Large intestine (tissue), 3 donors: ENCODE results near the gene FRMD4A. TPM values are rescaled to one million over a fixed set of nuclear protein-coding genes. Genes with fewer than 3 reads are reported as not detected.
A peak's percentile ranks its signal among the peaks of the same experiment; 100 is the strongest.

Experiments
- DNase-seq, 2 donors: peaks; one replicate each; pipeline versions ENCODE4 v3.0.0 to v3.0.0-alpha.2; 2013
- H3K27ac ChIP-seq: one replicate; pipeline ENCODE4 v1.5.1; 2013; ENCODE audit warnings: low read length
- H3K27me3 ChIP-seq: 2 replicates; pipeline ENCODE4 v1.6.1; 2013; ENCODE audit warnings: low read length; ENCODE audit not compliant: control insufficient read depth, insufficient read depth
- H3K36me3 ChIP-seq: 2 replicates; pipeline ENCODE4 v1.6.1; 2013; ENCODE audit warnings: low read length; ENCODE audit not compliant: control insufficient read depth, insufficient read depth
- H3K4me1 ChIP-seq: one replicate; pipeline ENCODE4 v1.6.1; 2013; ENCODE audit warnings: low read length; ENCODE audit not compliant: control insufficient read depth, insufficient read depth
- H3K4me3 ChIP-seq: one replicate; pipeline ENCODE4 v1.5.1; 2013; ENCODE audit warnings: low read length
- H3K9me3 ChIP-seq: one replicate; pipeline ENCODE4 v1.6.1; 2013; ENCODE audit warnings: mild to moderate bottlenecking, low read depth, low read length, moderate library complexity; ENCODE audit not compliant: control insufficient read depth
- WGBS: methylation state at CpG from one replicate; pipeline ENCODE4 v1.1.5; 2013; ENCODE audit warnings: low lambda C conversion rate; ENCODE audit not compliant: insufficient coverage; 5-methylcytosine and 5-hydroxymethylcytosine counted together
- polyA plus RNA-seq: library from polyadenylated mRNA; unstranded; fragments of 120-200 nt; gene quantifications from one replicate; pipeline ENCODE4 v1.2.1, GENCODE V29; 2013

The FRMD4A gene
- polyA plus RNA-seq, 1 donor, result 19.8 TPM

DNA sequence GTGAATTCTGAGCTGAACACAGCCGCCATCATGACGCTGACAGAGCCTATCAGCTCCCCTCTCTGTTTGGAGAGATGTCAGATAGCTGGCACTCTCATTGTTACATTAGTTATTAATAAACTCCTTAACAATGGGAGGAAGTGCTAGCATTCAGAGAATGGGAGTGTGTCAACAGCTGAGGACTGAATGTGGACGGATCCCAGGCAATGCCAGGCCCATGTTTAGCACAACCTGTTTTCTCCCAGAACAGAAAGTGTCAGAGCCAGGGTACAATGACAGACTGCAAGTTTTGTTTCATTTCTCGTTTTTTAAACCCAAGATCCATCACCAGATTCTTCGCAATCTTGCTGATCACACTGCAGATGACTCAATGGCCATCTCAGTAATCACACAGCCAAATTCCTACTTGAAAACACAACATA lies 644.4 kb downstream of the FRMD4A start:
- H3K27me3 ChIP-seq, result no peaks in the 10 kb centered on the region
- peaks cover 18% of the 10 kb centered on the region for H3K36me3 ChIP-seq
- no peaks in the 10 kb centered on the region for H3K9me3 ChIP-seq
- H3K27ac ChIP-seq, result no peak overlapping the region
- H3K4me1 ChIP-seq, result no peaks in the 10 kb centered on the region
- no peak for DNase-seq
- no peak overlapping the region for H3K4me3 ChIP-seq
- WGBS, result no CpG with 5 or more reads among the region's 5 CpGs

DNA sequence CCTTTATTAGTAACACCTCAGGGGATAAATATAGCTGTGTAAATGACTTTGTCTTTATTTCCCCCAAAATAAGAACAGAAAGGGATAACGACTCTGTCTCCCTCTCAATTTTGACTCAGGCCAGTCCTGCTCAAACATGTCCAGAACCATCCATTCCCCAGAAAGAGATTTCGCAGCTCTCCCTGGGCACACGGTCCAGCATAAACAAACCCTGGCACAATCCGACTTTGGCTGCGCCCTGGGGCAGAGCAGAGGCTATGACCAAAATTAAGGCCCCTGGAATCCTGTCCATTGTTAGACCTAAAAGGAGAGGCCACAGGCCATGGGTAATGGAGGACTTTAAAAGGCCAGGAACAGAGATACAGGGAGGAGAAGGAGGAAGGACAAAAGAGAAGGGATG lies 644.8 kb downstream of the FRMD4A start:
- no peak overlapping the region for H3K27ac ChIP-seq
- peaks cover 18% of the 10 kb centered on the region for H3K36me3 ChIP-seq
- WGBS, result no CpG with 5 or more reads among the region's 5 CpGs
- no peaks in the 10 kb centered on the region for H3K4me1 ChIP-seq
- H3K9me3 ChIP-seq, result no peaks in the 10 kb centered on the region
- no peak overlapping the region for H3K4me3 ChIP-seq
- DNase-seq, result no peak
- H3K27me3 ChIP-seq, result no peaks in the 10 kb centered on the region

DNA sequence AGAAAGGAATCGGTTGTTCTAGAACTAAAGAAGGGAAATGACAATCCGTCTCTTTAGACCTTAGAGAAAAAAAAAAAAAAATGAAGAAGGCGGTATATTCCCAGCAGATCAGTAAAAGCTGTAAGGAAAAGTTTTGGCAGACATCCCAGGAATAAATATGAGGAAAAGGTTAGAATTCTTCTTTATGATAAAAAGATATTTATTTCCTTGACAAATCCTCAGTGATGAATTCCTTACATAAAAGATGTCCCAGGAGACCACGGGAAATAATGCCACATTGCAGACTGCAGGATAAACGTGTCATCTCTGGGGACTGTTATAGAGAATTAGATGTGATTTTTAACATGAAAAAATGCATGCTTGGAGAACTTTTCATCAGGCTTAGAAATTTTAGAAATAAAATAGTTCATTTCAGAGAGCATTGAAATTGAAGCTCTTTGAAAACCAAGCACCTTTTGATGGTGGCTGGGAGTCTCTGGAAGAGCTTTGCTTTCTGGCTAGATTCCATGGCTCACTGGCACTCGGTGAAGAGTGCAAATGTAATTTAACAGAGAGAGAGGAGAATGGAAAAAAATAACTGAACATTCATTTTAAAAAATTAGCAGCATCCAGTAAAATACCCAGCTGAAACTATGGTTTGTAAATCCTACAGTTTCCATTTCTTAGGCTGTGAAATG lies 645.8 kb downstream of the FRMD4A start:
- H3K4me3 ChIP-seq, result no peak overlapping the region
- no peak for DNase-seq
- no peaks in the 10 kb centered on the region for H3K4me1 ChIP-seq
- H3K36me3 ChIP-seq, result peaks cover 15% of the 10 kb centered on the region
- H3K27ac ChIP-seq, result peak overlapping the region; percentile 58
- H3K9me3 ChIP-seq, result no peaks in the 10 kb centered on the region
- no peaks in the 10 kb centered on the region for H3K27me3 ChIP-seq
- WGBS, result 84% methylated on average over 3 of the region's 6 CpGs

DNA sequence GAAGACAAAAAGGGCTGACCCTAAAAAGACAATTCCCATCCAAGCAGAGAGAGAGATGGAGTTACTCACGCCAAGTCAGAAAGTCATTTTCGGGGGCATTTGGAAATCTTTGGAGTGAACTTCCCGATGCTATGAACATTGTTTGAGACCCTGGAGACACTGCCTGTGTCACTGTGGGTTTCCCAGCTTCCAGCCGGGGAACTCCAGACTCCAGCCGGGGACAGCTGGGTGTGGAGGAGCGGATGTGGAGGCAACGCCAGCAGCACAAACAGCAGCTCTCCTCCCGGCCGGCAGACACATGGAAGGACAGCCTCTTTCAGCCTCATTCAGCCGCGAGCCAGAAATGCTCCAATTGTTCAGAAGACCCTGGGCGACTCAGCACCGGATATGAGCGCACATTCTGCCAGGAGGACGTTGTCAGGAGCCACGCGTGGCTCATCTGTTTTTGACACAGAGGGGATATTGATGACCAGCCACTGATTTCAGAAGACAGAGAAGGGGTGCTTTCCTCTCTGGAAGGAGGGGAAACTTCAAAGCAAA lies 646.4 kb downstream of the FRMD4A start:
- peak; percentile 55 to 57 for DNase-seq
- no peaks in the 10 kb centered on the region for H3K9me3 ChIP-seq
- no peak overlapping the region for H3K4me3 ChIP-seq
- H3K36me3 ChIP-seq, result peaks cover 14% of the 10 kb centered on the region
- no peaks in the 10 kb centered on the region for H3K27me3 ChIP-seq
- WGBS, result 80% methylated on average over 1 of the region's 17 CpGs
- H3K27ac ChIP-seq, result peak overlapping the region; percentile 58
- H3K4me1 ChIP-seq, result no peaks in the 10 kb centered on the region

DNA sequence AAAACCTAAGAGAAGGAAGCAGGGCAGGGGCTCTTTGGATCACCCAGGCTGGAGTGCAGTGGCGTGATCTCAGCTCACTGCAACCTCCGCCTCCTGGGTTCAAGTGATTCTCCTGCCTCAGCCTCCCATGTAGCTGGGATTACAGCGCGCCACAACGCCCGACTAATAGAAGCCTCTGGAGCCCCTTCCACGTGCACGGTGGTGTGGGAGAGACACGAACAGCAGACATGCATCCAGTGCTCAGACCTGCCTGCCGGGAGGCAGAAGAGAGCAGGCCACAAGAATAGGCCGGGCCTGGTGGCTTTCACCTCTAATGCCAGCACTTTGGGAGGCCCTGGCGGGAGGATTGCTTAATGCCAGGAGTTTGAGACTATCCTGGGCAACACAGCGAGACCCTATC lies 647.7 kb downstream of the FRMD4A start:
- Histone ChIP-seq H3K36me3 (peaks cover 15% of the 10 kb centered on the region), H3K27ac (no peak overlapping the region), H3K9me3 (no peaks in the 10 kb centered on the region), H3K4me3 (no peak overlapping the region), H3K27me3 (no peaks in the 10 kb centered on the region), H3K4me1 (peaks cover 2% of the 10 kb centered on the region)
- 100% methylated on average over 1 of the region's 13 CpGs for WGBS
- DNase-seq, result no peak

DNA sequence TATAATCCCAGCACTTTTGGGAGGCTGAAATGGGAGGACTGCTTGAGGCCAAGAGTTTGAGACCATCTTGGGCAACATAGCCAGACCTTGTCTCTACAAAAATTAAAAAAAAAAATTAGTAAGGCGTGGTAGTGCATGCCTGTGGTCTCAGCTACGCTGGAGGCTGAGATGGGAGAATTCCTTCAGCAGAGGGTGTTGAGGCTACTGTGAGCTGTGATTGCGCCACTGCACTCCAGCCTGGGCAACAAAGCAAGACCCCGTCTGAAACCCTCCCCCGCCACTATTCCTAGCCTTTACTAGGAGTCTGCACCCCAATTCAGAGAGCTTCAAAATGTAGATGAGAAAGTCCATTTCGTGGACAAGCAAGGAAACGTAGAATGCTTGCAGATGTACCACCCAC lies 648.8 kb downstream of the FRMD4A start:
- H3K36me3 ChIP-seq, result peaks cover 11% of the 10 kb centered on the region
- H3K27me3 ChIP-seq, result no peaks in the 10 kb centered on the region
- no peak for DNase-seq
- no CpG with 5 or more reads among the region's 7 CpGs for WGBS
- H3K4me1 ChIP-seq, result peaks cover 2% of the 10 kb centered on the region
- H3K4me3 ChIP-seq, result no peak overlapping the region
- H3K9me3 ChIP-seq, result no peaks in the 10 kb centered on the region
- H3K27ac ChIP-seq, result no peak overlapping the region

DNA sequence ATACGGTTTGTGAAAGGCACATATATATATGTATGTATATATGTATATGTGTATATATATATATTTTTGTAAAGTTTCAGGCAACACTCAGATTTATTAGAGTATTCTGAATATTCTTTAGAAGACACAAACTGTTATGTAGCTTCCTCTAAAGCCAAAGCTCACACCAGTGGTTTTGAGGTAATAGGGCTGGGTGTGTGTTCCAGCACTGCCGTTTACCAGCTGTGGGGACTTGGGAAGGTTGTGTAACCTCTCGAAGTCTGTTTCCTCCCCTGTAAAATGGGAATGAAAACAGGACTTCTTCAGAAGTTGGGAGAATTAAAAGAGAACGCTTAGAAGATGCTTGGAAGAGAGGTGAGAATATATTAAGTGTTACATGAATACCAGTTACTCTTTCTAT lies 649.2 kb downstream of the FRMD4A start:
- Histone ChIP-seq H3K36me3 (peaks cover 11% of the 10 kb centered on the region), H3K4me3 (no peak overlapping the region), H3K9me3 (no peaks in the 10 kb centered on the region), H3K27ac (no peak overlapping the region), H3K27me3 (no peaks in the 10 kb centered on the region), H3K4me1 (peaks cover 2% of the 10 kb centered on the region)
- 100% methylated on average over 1 of the region's 4 CpGs for WGBS
- DNase-seq, result no peak

DNA sequence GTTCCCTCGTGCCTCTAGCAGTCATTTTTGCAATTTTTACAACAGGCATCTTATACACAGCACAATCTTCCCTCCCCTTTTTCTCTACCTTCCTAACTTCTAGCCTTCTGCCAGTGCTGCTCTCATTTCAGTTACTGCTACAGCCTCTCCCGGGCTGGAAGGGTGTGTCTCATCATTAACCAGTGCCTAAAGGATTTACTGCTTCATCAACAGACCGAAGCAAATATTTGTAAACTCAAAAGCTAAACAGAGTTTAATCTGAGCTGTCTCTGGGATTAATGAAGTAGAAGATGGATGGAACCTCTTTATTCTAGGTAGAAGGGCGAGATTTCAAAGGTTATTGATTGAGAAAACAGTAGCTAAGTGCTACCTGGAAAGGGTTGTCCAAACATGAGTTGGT lies 649.6 kb downstream of the FRMD4A start:
- Histone ChIP-seq H3K36me3 (peaks cover 11% of the 10 kb centered on the region), H3K4me3 (no peak overlapping the region), H3K4me1 (peaks cover 2% of the 10 kb centered on the region), H3K27me3 (no peaks in the 10 kb centered on the region), H3K27ac (no peak overlapping the region), H3K9me3 (no peaks in the 10 kb centered on the region)
- WGBS, result 46% methylated on average over 2 of the region's 4 CpGs
- no peak for DNase-seq

DNA sequence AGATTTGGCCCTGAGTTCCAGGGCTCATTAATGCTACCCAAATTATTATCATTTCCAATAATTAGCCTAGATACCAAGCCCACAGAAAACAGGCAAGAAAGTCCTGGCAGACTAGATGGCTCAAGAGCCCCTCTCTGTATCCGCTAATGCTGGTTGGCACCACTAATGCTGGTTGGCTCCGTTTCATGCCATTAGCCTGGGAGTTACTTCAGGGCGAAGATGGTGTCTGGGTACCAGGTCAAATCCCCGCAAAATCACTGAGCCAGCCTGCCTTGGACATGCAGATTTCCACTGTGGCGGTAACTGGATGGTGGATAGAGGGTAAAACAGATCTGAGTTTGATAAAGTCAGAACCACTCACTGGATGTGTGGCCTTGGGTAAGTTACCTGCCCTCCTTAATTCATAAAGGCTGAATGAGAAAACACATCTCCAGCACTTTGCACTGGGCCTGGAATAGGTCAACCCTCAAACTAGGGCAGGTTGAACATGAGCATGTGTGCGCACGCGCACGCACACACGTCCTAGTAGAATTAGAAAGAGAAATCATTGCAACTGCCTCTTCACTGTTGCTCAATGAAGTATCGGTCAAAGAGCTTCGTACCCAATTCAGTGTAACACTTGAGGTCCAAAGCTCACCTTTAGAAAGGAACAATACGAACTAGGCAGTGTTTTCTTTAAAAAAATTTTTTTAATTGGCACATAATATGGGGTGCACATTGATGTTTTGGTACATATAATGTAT lies 652.5 kb downstream of the FRMD4A start:
- peak overlapping the region; percentile 54 for H3K27ac ChIP-seq
- peaks cover 16% of the 10 kb centered on the region for H3K36me3 ChIP-seq
- DNase-seq, result peak; percentile 53 to 72
- no CpG with 5 or more reads among the region's 13 CpGs for WGBS
- no peak overlapping the region for H3K4me3 ChIP-seq
- no peaks in the 10 kb centered on the region for H3K9me3 ChIP-seq
- H3K27me3 ChIP-seq, result no peaks in the 10 kb centered on the region
- peaks cover 2% of the 10 kb centered on the region for H3K4me1 ChIP-seq

DNA sequence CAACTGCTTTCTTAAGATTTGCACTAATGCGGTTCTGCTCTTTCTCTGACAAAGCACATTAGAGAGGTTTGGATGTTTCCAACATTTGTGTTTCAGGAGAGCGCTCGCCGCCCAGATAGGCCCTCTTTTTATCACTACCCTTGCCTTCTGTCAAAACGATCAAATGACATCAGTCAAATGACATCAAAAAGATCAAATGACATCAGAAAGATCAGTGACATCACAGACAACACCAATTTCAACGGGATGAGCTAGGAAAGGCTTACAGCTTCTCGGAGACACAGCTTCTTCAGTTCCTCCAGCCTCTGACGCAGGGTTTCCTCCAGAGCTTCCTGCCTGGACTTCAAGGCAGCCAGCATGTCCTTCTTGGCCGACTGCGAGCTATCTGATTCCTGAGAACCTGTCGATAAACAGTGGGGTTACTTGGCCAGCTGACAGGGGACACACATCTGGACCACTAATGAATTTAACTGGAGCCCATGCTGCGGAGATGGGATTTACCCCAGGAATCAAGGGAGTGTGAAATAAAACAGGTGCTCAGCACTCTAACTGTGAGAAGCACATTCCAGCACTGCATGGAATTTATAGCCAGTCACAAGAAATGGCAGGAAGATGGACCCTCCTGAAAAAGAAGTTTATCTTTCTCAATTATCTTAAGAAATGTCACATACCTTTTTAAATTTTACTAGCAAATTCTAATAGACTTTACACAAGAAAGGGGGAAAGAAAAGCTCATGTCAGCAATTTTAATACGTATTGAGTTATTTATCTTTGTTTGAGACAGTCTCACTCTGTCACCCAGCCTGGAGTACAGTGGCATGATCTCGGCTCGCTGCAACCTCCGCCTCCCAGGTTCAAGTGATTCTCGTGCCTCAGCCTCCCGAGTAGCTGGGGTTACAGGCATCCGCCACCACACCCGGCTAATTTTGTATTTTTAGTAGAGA lies 655.8 kb downstream of the FRMD4A start:
- Histone ChIP-seq H3K36me3 (peaks cover 28% of the 10 kb centered on the region), H3K9me3 (no peaks in the 10 kb centered on the region), H3K27ac (no peak overlapping the region), H3K4me3 (no peak overlapping the region), H3K4me1 (peaks cover 2% of the 10 kb centered on the region), H3K27me3 (no peaks in the 10 kb centered on the region)
- DNase-seq, result no peak
- 100% methylated on average over 3 of the region's 20 CpGs for WGBS
